ENCODE measurements around the gene CYB561D1. TPM values are rescaled to one million over a fixed set of nuclear protein-coding genes. Genes with fewer than 3 reads are reported as not detected.
A peak's percentile ranks its signal among the peaks of the same experiment; 100 is the strongest.

Gene CYB561D1
- total RNA-seq, 4 donors from 2014 or later, result 11.3 to 22.7 (median 17.8) TPM

DNA sequence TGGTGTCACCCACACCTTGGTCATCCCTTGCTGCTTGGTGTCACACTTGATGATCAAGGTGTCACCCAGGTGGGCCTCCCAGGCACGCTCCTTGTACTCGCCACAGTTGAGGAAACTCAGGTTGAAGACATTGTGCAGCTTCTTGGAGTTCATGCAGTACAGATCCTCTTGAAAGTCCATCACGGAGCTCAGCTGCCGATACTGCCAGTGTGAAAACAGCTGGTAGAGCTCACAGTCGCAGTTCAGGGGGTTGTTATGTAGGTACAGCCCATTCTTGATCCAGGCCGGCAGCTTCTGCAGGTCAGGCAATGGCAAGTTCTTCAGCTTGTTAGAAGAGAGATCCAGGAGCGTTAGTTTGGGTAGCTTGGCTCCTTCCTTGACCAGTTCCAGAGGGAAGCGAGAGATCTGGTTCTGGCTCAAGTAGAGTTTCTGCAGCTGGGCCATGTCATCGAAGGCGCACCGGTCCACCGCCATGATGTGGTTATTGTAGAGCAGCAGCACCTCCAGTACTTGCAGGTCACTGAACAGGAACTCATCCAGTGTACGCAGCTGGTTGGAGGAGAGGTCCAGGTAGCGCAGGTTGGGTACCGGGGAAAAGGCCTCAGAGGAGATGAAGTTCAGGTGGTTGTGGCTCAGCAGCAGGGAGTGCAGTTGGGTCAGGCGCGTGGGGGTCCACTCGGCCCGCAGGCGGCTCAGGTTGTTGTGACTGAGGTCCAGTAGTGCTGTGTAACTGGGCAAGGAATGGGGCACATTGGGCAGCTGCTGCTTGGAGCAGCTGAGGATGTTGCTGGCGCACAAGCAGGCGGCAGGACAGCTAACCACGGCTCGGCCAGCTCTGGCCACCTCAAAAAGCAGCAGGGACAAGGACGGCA, 14.3 kb downstream of the CYB561D1 start:
- DNase-seq (ENCODE audit: low spot score in 2 of 2), result no peak
- TF ChIP-seq, protein P1, sequence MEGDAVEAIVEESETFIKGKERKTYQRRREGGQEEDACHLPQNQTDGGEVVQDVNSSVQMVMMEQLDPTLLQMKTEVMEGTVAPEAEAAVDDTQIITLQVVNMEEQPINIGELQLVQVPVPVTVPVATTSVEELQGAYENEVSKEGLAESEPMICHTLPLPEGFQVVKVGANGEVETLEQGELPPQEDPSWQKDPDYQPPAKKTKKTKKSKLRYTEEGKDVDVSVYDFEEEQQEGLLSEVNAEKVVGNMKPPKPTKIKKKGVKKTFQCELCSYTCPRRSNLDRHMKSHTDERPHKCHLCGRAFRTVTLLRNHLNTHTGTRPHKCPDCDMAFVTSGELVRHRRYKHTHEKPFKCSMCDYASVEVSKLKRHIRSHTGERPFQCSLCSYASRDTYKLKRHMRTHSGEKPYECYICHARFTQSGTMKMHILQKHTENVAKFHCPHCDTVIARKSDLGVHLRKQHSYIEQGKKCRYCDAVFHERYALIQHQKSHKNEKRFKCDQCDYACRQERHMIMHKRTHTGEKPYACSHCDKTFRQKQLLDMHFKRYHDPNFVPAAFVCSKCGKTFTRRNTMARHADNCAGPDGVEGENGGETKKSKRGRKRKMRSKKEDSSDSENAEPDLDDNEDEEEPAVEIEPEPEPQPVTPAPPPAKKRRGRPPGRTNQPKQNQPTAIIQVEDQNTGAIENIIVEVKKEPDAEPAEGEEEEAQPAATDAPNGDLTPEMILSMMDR (IDR thresholded peaks at IDR 0.05), result no peak
- no peak for TF ChIP-seq POLR2A (IDR thresholded peaks at IDR 0.05)
- intact Hi-C loops (cut with DNase I; ENCODE audit: low total_unique reads), result no loop called here
- H3K4me3 ChIP-seq (ENCODE audit: low read depth, poor library complexity, severe bottlenecking), result no peak overlapping the region
- WGBS, 2 donors, result 92 to 95% methylated on average over 25 of the region's 25 CpGs

DNA sequence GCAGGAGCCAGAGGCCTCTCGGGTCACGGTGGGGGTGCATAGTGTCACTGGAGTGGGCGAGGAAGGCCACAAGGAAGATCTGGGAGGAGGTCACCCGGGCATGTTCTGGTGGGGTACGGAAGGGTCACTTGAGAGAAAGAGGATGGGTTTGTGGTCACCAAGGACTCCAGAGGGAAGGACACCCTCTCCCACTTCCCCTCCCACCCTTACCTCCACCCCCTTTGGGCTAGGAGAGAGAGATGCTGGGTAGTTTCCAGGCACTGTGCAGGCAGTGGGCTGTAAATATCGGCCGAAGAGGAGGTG, 14.9 kb downstream of the CYB561D1 start:
- no peak for DNase-seq (ENCODE audit: low spot score in 2 of 2)
- intact Hi-C loops (cut with DNase I; ENCODE audit: low total_unique reads), result no loop called here
- 65 to 71% methylated on average over 7 of the region's 7 CpGs for WGBS, 2 donors
- H3K4me3 ChIP-seq (ENCODE audit: low read depth, poor library complexity, severe bottlenecking), result no peak overlapping the region
- TF ChIP-seq POLR2A (IDR thresholded peaks at IDR 0.05), result no peak
- TF ChIP-seq, protein P1 (IDR thresholded peaks at IDR 0.05), result no peak

DNA sequence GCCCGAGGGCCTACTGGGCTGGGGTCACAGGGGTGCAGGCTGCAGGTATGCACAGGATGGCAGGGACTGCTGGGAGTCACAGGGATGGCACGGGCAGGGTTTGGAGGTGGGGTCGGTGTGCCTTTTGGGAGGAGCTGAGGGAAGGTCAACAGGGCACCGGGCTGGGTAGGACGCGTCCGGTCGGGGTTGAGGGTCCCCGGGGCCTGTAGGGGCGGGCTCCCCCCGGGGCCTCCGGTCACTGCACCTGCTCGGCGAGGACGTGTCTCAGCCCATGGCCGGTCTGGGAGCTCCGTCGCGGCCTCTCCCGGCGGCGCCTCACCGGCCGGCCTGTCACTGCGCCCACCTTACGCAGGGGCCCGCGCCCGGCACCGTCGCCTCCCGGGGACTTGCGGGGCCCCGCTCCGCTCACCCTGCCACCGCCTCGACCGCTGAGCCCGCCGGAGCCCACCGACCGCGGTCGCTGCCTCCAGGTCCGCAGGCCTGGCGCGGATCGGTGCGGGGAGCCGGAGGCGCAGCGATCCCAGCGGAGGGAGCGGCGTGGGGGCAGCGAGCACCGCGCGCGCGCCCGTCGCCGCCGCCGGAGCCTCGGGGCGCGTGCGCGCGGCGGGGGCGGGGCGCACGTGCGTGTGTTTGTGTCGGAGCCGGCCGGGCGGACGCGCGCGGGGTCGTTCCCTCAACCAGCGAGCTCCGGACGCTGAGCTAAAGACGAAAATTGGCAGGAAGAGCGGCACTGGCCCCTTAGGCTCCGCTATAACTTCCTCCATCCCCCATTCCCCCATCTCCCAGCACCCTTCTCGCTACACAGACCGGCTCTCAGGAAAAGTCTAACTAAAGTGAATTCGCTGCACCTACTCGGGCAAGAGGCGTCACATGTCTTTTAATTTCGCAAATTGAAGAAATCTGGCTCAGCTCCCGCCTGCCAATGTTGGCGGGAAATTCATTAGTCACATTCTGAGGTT, 15.6 kb downstream of the CYB561D1 start, which contains the start of gene AMIGO1:
Gene AMIGO1 (minus strand): TSS at position 552 of the 959 bp plus-strand sequence. CDS start 815 bp downstream, outside the sequence.
- no peak for DNase-seq (ENCODE audit: low spot score in 2 of 2)
- WGBS, 2 donors, result 1 to 2% methylated on average over 26 to 47 of the region's 100 CpGs

DNA sequence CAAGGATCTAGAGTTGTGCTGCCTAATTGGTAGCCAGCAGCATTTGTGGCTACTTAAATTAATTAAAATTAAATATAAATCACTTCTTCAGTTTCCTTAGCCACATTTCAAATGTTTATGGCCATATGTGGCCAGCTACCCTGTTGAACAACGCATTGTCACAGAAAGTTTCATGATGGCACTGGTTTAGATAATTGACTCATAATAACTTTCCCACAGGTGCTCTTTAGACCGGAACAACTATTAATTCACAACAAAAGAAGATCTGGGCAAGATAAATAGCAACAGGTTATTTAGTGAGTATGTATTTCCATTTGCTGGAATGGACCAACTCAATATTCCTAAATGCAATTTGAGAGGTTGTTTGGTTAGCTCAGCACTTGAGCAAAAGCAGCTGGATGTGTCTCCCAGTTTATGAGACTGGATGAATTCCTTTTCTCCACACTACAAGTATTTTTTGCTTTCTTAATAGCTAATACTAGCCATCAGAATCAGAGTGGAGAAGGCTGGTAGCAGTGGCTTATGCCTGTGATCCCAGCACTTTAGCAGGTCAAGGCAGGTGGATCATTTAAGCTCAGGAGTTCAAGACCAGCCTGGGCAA, 19.3 kb downstream of the CYB561D1 start:
- DNase-seq (ENCODE audit: low spot score in 2 of 2), result no peak
- WGBS, 2 donors, result 74 to 75% methylated on average over 2 of the region's 2 CpGs
- TF ChIP-seq, protein P1 (IDR thresholded peaks at IDR 0.05), result no peak
- no peak for TF ChIP-seq POLR2A (IDR thresholded peaks at IDR 0.05)
- intact Hi-C loops (cut with DNase I; ENCODE audit: low total_unique reads), result no loop called here
- no peak overlapping the region for H3K4me3 ChIP-seq (ENCODE audit: low read depth, poor library complexity, severe bottlenecking)

More for the DNA sequence above, 15.6 kb downstream of the CYB561D1 start, which contains the start of gene AMIGO1:
- H3K4me3 ChIP-seq (ENCODE audit: low read depth, poor library complexity, severe bottlenecking), result peak within 1 kb of the TSS; percentile 42
- intact Hi-C loops (cut with DNase I; ENCODE audit: low total_unique reads), result no loop called here
- TF ChIP-seq POLR2A (IDR thresholded peaks at IDR 0.05), result no peak
- TF ChIP-seq, protein P1 (IDR thresholded peaks at IDR 0.05), result no peak

DNA sequence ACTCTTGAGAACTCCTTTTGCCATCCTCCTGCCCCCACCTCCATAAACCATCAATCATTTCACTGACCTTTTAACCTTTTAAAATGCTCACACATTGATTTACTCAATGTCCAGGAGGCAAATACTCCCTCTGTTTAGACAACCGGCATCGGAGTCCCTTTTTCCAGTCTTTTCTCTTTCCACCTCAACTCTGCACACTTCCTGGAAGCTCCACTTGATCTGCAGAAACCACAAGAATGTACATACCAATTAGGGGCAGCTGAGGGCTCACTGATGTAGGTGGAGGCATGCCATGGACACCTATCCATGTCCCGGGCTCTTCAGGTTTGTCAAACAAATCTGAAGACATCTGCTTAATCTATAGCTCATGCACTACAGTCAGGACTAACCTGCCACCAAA, 21.0 kb downstream of the CYB561D1 start:
- no peak for DNase-seq (ENCODE audit: low spot score in 2 of 2)
- intact Hi-C loops (cut with DNase I; ENCODE audit: low total_unique reads), result no loop called here
- no peak for TF ChIP-seq POLR2A (IDR thresholded peaks at IDR 0.05)
- TF ChIP-seq, protein P1 (IDR thresholded peaks at IDR 0.05), result no peak
- no peak overlapping the region for H3K4me3 ChIP-seq (ENCODE audit: low read depth, poor library complexity, severe bottlenecking)
- 68 to 83% methylated on average over 3 of the region's 3 CpGs for WGBS, 2 donors

Data from lower leg skin (tissue), 4 donors.